ENCODE measurements around the gene UBTF. TPM values are rescaled to one million over a fixed set of nuclear protein-coding genes. Genes with fewer than 3 reads are reported as not detected.
A peak's percentile ranks its signal among the peaks of the same experiment; 100 is the strongest.

The UBTF gene
- total RNA-seq, 6 experiments from 2014 or later = 58.6 to 69.1 (median 65.6) TPM

DNA sequence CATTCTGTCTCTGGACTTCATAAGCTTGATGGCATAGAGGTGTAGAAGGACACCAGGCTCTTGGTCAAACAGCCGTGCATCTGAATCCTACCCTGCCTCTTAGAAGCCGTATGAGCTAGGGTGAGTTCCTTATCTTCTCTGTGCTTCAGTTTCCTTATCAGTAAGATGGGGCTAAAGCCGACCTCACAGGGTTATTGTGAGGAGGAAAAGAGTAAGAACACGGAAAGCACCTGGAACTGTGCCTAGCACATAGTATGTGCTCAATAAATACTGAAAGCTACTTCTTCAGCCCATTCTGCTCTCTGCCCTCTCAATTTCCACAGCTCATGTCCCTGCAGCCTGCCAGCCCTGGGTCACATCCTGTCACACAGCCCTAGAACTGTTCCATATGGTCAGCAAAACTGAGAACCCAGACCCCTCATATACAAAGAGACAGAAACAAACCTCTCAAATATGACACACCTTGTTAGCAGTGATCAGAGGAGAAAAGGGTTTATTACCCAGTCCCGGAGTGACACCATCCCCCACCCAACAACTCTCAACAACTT lies 17.0 kb upstream of the UBTF start:
- H3K27me3 Mint-ChIP-seq (ENCODE audit: insufficient read depth) = peaks cover 11% of the 10 kb centered on the region
- DNase-seq = no peak
- H3K36me3 Mint-ChIP-seq (ENCODE audit: low read depth) = no peaks in the 10 kb centered on the region
- no peak overlapping the region for H3K27ac Mint-ChIP-seq
- no peaks in the 10 kb centered on the region for H3K9me3 Mint-ChIP-seq
- peaks cover 15% of the 10 kb centered on the region for H3K4me1 Mint-ChIP-seq (ENCODE audit: low read depth)
- TF ChIP-seq, protein P1, sequence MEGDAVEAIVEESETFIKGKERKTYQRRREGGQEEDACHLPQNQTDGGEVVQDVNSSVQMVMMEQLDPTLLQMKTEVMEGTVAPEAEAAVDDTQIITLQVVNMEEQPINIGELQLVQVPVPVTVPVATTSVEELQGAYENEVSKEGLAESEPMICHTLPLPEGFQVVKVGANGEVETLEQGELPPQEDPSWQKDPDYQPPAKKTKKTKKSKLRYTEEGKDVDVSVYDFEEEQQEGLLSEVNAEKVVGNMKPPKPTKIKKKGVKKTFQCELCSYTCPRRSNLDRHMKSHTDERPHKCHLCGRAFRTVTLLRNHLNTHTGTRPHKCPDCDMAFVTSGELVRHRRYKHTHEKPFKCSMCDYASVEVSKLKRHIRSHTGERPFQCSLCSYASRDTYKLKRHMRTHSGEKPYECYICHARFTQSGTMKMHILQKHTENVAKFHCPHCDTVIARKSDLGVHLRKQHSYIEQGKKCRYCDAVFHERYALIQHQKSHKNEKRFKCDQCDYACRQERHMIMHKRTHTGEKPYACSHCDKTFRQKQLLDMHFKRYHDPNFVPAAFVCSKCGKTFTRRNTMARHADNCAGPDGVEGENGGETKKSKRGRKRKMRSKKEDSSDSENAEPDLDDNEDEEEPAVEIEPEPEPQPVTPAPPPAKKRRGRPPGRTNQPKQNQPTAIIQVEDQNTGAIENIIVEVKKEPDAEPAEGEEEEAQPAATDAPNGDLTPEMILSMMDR (IDR thresholded peaks at IDR 0.05) = no peak
- no peak overlapping the region for H3K4me3 Mint-ChIP-seq

DNA sequence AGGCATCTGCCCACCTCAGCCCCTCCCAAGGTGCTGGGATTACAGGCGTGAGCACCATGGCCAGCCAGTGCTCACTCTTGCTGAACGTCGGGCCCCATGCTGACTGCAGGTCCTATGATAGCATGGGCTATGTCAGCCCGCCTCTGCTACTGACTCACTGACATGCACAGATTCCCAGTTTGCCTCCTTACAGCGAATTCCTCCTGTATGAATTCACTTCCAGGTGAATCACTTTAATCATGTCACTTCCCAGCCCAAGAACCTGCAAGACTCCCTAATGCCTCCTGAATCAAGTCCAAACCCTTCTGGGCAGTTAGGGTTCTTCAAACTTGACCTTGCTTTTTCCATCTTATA lies 16.1 kb upstream of the UBTF start:
- Mint-ChIP-seq H3K9me3 (no peaks in the 10 kb centered on the region), H3K36me3 (ENCODE audit: low read depth) (no peaks in the 10 kb centered on the region), H3K4me3 (no peak overlapping the region), H3K27ac (0 out of 2 replicates have a peak overlapping the region, but pooled peaks have one; percentile 10), H3K27me3 (ENCODE audit: insufficient read depth) (peaks cover 9% of the 10 kb centered on the region), H3K4me1 (ENCODE audit: low read depth) (peaks cover 15% of the 10 kb centered on the region)
- peak; percentile 41 for DNase-seq
- TF ChIP-seq, protein P1 (IDR thresholded peaks at IDR 0.05) = no peak

DNA sequence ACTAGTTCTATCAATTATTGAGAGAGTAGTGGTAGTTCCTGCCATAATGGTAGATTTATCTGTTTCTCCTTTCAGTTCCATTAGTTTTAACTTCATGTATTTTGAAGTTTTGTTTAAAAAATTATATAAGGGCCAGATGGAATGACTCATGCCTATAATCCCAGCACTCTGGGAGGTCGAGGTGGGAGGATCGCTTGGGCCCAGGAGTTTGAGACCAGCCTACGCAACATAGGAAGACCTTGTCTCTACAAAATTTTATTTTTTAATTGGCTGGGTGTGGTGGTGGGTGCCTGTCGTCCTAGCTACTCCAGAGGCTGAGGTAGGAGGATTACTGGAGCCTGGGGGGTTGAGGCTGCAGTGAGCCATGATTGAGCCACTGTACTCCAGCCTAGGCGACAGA lies 14.1 kb upstream of the UBTF start:
- Mint-ChIP-seq H3K36me3 (ENCODE audit: low read depth) (no peaks in the 10 kb centered on the region), H3K4me1 (ENCODE audit: low read depth) (peaks cover 15% of the 10 kb centered on the region), H3K27me3 (ENCODE audit: insufficient read depth) (peaks cover 15% of the 10 kb centered on the region), H3K9me3 (no peaks in the 10 kb centered on the region), H3K27ac (no peak overlapping the region), H3K4me3 (no peak overlapping the region)
- no peak for DNase-seq
- TF ChIP-seq, protein P1 (IDR thresholded peaks at IDR 0.05) = no peak

DNA sequence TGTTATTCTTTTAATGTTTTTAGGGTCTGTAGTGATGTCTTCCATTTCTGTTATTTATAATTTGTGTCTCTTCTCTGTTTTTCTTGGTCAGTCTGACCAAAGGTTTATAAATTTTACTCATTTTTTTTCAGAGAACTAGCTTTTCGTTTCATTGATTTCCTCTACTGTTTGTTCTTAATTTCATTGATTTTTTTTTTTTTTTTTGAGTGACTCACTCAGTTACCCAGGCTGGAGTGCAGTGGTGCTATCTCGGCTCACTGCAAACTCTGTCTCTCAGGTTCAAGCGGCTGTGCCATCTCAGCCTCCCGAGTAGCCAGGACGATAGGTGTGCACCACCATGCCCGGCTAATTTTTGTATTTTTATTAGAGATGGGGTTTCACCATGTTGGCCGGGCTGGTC lies 12.6 kb upstream of the UBTF start:
- Mint-ChIP-seq H3K36me3 (ENCODE audit: low read depth) (no peaks in the 10 kb centered on the region), H3K27me3 (ENCODE audit: insufficient read depth) (peaks cover 15% of the 10 kb centered on the region), H3K4me3 (no peak overlapping the region), H3K27ac (no peak overlapping the region), H3K4me1 (ENCODE audit: low read depth) (peaks cover 15% of the 10 kb centered on the region), H3K9me3 (no peaks in the 10 kb centered on the region)
- no peak for DNase-seq
- TF ChIP-seq, protein P1 (IDR thresholded peaks at IDR 0.05) = no peak

DNA sequence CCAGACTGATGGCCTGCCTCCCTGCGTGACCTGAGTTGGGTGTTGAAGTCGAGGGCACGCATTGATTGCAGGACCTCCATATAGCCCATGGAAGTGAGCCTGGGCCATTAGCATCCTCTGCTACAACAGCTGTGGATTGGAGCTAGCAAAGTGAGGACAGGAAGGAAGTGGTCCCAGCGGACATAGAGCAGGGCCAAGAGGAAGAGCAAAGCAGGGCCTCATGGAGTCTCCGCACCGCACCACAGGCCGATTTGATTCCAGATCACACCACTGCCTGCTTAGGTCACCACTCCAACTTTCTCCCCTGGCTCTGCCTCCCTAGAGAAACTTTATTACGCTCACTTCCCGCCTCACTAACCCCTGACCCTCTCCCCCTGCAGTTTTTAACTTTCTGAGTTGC lies 10.7 kb upstream of the UBTF start:
- Mint-ChIP-seq H3K9me3 (no peaks in the 10 kb centered on the region), H3K4me1 (ENCODE audit: low read depth) (peaks cover 5% of the 10 kb centered on the region), H3K36me3 (ENCODE audit: low read depth) (no peaks in the 10 kb centered on the region), H3K27me3 (ENCODE audit: insufficient read depth) (peaks cover 15% of the 10 kb centered on the region), H3K27ac (no peak overlapping the region), H3K4me3 (no peak overlapping the region)
- TF ChIP-seq, protein P1 (IDR thresholded peaks at IDR 0.05) = no peak
- DNase-seq = no peak

DNA sequence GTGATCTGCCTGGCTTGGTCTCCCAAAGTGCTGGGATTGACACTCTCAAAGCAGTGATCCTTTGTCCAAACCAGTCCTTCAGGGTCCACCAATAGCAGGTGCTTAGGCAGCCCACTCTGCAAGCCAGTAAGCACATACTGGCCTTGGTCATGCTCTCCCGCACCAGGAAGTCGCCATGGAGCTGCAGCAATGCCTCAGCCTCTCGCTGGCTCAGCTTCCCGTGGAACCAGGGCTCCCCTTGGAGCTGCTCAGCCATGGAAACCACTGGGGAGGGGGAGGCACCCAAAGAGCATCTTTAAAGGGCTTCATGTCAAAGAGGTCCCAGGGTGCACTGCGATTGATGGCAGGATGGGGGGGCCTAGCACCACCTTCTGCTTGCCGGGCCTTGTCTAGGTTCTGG lies 9.6 kb upstream of the UBTF start:
- no peak overlapping the region for H3K27ac Mint-ChIP-seq
- no peaks in the 10 kb centered on the region for H3K4me1 Mint-ChIP-seq (ENCODE audit: low read depth)
- no peak overlapping the region for H3K4me3 Mint-ChIP-seq
- TF ChIP-seq, protein P1 (IDR thresholded peaks at IDR 0.05) = no peak
- peaks cover 15% of the 10 kb centered on the region for H3K27me3 Mint-ChIP-seq (ENCODE audit: insufficient read depth)
- no peaks in the 10 kb centered on the region for H3K36me3 Mint-ChIP-seq (ENCODE audit: low read depth)
- no peaks in the 10 kb centered on the region for H3K9me3 Mint-ChIP-seq
- DNase-seq = no peak

All from HFFc6 (cell line).